ENCODE results near the gene RAPGEF1.
"Not testable (repeated sequence)": the region's sequence is repeated elsewhere in the genome, so short reads cannot be mapped to it uniquely, and the experiment has no call there.

The RAPGEF1 gene

GRCh38 chr9:131739959-131740648 lies at the start of gene RAPGEF1:
RAPGEF1 (minus strand) TSS chr9:131740076; CDS start chr9:131739830, 246 bp downstream.
- peak; percentile 48 for DNase-seq

- DNase-seq, result no peak
These were observed 49.0 kb upstream of the RAPGEF1 start for GRCh38 chr9:131788851-131789250.

GRCh38 chr9:131787838-131788237 lies 48.0 kb upstream of the RAPGEF1 start:
- DNase-seq, result no peak

- DNase-seq, result no peak
These were observed 45.0 kb upstream of the RAPGEF1 start for GRCh38 chr9:131784748-131785501.

- no peak for DNase-seq
These were observed 41.2 kb upstream of the RAPGEF1 start for GRCh38 chr9:131781069-131781468.

- DNase-seq, result no peak
These were observed 36.6 kb upstream of the RAPGEF1 start for GRCh38 chr9:131776473-131776872.

GRCh38 chr9:131776036-131776435 lies 36.2 kb upstream of the RAPGEF1 start:
- no peak for DNase-seq

- DNase-seq, result no peak
These were observed 34.8 kb upstream of the RAPGEF1 start for GRCh38 chr9:131774636-131775035.

GRCh38 chr9:131773911-131774379 lies 34.1 kb upstream of the RAPGEF1 start:
- DNase-seq, result no peak

- DNase-seq, result no peak
These were observed 33.1 kb upstream of the RAPGEF1 start for GRCh38 chr9:131772940-131773339.

- no peak for DNase-seq
These were observed 31.8 kb upstream of the RAPGEF1 start for GRCh38 chr9:131771646-131772045.

GRCh38 chr9:131769361-131769760 lies 29.5 kb upstream of the RAPGEF1 start:
- no peak for DNase-seq

GRCh38 chr9:131764568-131764967 lies 24.7 kb upstream of the RAPGEF1 start:
- no peak for DNase-seq

- peak; percentile 56 for DNase-seq
These were observed 22.6 kb upstream of the RAPGEF1 start for GRCh38 chr9:131762356-131762932.

GRCh38 chr9:131759017-131759647 lies 19.3 kb upstream of the RAPGEF1 start:
- DNase-seq, result no peak

- DNase-seq, result no peak
These were observed 17.7 kb upstream of the RAPGEF1 start for GRCh38 chr9:131757549-131757948.

- peak; percentile 64 for DNase-seq
These were observed 15.8 kb upstream of the RAPGEF1 start for GRCh38 chr9:131755541-131756198.

- DNase-seq, result no peak
These were observed 15.0 kb upstream of the RAPGEF1 start for GRCh38 chr9:131754846-131755245.

- not testable (repeated sequence) for DNase-seq
These were observed 13.9 kb upstream of the RAPGEF1 start for GRCh38 chr9:131753751-131754150.

- no peak for DNase-seq
These were observed 12.5 kb upstream of the RAPGEF1 start for GRCh38 chr9:131752231-131752884.

GRCh38 chr9:131748411-131748955 lies 8.6 kb upstream of the RAPGEF1 start:
- no peak for DNase-seq

GRCh38 chr9:131747352-131747751 lies 7.5 kb upstream of the RAPGEF1 start:
- DNase-seq, result no peak
